HPDE6-E6E7 (cell line): ENCODE data around the gene AKIP1.

ENCODE experiments used
- DNase-seq: peaks from one replicate; pipeline ENCODE4 v3.0.0; 2011; ENCODE audit warnings: missing footprints; ENCODE audit errors: extremely low spot score

AKIP1 gene

DNA sequence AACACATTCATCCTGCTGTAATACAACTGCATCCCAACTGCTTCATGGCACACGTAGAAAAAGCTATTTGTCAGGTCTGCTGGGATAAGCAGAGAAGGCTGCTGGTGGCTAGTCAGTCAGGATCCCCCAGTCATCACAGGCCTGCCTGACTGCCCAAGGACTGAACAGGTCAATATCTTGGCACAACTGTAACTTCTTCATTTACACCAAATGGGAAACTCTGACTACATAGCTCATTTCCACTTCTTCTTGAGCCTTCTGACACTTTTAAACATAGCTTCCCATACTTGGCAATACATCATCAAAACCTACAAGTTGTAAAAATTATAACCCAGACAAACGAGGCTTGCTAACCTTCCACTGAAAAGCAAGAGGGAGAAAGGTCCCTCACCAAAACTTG is 50.4 kb downstream of the AKIP1 start:
- DNase-seq, result no peak

DNA sequence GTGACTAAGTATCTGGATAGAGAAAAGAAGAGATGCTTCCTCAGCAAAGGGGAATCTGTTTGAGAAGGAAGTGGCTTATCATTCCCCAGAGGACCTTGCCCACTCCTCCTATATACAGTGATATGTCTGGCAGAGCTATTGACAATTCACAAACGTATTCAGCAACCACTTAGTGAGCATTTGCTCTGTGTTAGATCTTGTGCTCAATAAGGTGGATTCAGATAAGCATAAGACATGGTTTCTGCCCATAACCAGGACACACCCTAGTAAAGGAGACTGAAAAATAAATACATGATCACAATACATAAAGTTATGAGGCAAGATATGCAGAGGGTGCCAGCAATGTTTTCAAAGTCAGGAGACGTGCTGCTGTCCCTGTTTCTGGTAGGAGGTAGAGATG is 51.9 kb downstream of the AKIP1 start:
- DNase-seq, result no peak

DNA sequence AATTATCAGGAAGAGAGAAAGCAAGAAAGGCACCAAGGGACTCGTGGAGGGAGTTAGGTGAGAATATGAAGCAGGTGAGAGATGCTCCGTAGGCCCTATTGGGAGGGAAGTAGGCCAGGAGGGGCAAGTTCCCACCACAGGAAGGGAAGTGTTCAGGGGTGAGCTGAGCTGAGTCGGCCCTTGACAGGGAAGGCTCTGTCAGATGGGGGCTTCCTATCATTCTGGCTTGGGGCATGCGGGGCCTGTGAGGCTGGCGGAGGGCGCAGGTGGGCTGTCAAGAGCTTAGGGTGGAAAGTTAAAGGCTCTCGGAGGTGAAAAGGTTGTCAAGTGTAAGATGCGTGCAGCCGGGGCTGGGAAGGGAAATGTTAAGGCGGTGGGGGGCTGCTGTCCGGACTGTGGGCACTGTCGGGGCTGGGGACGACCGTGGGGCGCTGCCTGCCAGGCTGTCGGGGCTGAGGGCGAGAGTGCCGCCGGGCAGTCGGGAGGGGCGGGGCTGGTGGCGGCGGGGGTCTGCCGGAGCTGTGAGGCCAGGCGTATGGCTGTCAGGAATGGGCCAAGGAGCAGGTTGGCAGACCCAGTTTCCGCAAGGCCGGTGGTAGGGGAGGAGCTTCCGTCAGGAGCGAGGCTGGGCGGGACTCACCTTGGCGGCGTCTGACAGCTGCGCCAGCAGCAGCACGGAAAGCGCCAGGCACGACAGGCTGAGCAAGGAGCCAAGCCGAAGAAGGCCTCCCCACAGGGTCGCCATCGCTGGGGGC is 52.8 kb downstream of the AKIP1 start:
- DNase-seq, result peak; percentile 72

DNA sequence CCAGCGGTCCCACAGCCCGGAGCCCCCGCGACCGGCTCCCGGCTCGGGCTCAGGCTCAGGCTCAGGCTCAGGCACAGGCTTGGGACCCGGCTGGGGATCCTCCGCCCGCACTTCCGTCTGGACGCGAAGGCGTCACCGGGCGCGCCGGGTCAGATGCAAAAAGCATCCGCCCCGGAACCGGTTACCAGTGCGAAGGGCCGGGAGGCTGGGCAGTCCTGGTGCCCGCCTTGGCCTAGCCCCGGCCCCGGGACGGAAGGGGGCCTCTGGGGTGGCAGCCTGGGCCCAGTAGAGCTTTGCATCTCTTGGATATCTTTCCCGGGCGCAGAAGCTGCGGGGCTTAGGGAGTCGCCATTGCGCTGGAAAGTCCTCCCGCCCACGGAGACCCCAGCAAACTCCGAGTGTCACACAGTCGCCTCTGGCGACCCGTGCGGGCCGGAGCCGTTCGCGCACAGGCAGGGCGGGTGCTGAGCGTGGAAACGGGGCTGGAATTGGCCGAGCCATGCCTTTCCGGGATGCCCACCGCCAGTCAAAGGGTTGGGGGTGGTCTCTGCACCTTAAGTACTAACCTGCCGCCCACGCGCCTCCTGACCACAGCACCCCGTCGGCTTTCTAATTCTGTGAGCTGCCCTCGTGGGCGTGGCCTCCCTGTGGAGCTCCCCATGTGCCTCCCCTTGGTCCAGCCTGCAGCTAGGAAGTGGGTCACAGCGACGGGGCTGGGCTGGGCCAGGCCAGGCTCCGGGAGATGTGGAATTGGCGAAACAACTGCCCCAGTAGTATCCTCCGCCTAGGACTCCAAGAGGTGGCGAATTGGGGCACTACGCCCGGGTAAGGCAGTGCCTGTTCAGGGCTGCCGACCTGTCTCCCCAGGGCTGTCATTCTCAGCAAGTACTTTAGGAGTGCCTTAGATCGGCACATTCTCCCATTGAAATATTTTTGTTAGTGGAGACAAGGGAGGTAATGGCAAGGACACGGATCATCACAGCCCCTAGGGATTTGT is 53.6 kb downstream of the AKIP1 start, which contains the start of gene TMEM9B:
Gene TMEM9B, minus strand, starts transcription at position 119 of the 997 bp plus-strand sequence. CDS start 129 bp downstream, outside the sequence.
- DNase-seq, result peak; percentile 71

DNA sequence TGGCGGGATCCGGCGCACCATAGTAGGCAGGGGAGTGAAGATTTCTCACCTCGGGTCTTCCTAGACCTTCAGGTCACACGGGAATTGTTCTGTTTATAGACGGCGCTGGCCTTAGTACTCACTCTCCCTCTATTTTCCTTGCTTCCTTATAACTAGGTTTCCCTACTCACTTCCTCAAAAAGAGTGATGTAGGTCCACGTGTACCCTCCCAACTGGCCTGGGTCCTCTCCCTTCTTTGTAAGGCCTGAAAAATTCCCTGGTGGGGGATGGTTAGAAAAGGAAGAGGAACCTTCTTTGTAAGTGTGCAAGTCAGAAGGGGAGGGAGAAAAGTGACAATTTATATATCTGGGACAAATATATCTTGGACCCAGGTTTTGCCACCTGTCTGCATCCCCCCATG is 56.2 kb downstream of the AKIP1 start:
- DNase-seq, result no peak
